Right renal cortex interstitium (tissue), 3 donors: ENCODE measurements around the gene PRKRA. TPM values are rescaled to one million over a fixed set of nuclear protein-coding genes. Genes with fewer than 3 reads are reported as not detected.
"Not testable (repeated sequence)": the region's sequence is repeated elsewhere in the genome, so short reads cannot be mapped to it uniquely, and the experiment has no call there.

Source experiments
- DNase-seq, 3 donors: peaks; one replicate each; pipeline ENCODE4 v3.0.0-alpha.2; 2013; ENCODE audit warnings: low read depth in 3 of 3, low spot score in 2 of 3
- polyA plus RNA-seq, 3 donors: library from polyadenylated mRNA; unstranded; fragments of 120-200 nt; gene quantifications; one replicate each; pipeline ENCODE4 v1.2.1, GENCODE V29; 2013; ENCODE audit not compliant: insufficient read length in 3 of 3

Gene PRKRA
- polyA plus RNA-seq, 3 donors: 70.7 to 75.6 (median 74.2) TPM

GRCh38 chr2:178469219-178469849 is 18.4 kb upstream of the PRKRA start:
- DNase-seq: no peak

- no peak for DNase-seq
These were observed 6.5 kb upstream of the PRKRA start for GRCh38 chr2:178457390-178457886.

DNA sequence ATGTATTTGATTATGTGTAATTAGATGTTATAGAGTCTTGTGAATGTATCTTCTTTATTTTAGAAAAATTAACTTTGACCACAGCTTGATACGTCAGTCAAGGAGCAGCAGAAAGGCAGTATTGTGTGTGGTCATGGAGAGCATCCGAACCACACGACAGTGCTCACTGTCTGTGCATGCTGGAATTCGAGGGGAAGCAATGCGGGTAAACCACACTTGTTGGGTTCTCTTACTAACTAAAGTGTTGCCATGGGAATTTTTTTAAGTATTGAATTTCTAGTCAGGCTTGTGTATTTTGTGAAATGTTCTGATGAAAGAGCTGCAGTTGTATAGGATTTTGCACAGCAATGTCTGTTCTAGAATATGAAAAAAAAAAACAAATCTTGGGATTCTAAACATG is 5.0 kb upstream of the PRKRA start:
- DNase-seq: no peak

DNA sequence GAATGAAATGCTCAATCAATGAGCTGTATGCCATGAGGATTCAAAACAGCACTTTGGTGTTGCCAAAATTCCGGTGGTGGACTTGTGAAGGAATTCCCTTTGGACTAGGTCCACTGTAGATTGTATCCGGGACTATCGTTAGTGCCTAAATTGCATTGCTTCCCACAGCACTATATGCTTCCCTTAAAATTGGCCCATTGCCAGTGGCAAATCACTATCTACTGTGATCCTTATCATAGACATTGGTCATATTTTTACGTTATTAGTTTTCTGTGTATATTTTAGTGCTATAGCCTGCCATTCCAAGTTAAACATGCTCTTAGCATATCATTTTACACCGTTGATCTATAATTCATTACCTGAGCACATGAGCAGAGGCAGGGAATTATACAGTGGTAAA is 1.9 kb upstream of the PRKRA start:
- no peak for DNase-seq

DNA sequence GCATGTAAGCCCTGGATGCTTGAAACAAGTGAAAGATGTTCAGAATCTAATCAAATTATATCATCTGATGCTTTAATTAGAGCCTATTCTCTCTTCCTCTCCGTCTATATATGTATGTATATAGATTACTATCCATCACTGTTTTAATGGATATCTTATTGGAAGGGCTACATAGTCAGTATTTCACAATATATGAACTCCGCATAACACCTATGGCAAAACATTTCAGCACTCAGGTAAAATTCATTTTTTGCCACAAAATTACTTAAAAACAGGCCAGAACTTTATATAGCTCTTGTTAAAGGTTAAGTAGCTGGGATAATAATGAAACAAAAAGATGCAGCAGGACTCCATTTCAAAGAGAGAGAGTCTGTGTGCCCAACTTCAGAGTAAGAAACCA is 1.4 kb upstream of the PRKRA start:
- no peak for DNase-seq

- DNase-seq: no peak
These were observed 526 bp downstream of the PRKRA start for GRCh38 chr2:178450524-178450773.

- DNase-seq: no peak
These were observed 1.1 kb downstream of the PRKRA start for GRCh38 chr2:178449700-178450523.

- DNase-seq: no peak
These were observed 1.9 kb downstream of the PRKRA start for GRCh38 chr2:178448968-178449661.

GRCh38 chr2:178441426-178441825 is 9.5 kb downstream of the PRKRA start:
- no peak for DNase-seq

- DNase-seq: no peak
These were observed 14.3 kb downstream of the PRKRA start for GRCh38 chr2:178436662-178437061.

GRCh38 chr2:178429336-178429735 is 21.6 kb downstream of the PRKRA start:
- no peak for DNase-seq

GRCh38 chr2:178428396-178428806 is 22.6 kb downstream of the PRKRA start:
- no peak for DNase-seq

DNA sequence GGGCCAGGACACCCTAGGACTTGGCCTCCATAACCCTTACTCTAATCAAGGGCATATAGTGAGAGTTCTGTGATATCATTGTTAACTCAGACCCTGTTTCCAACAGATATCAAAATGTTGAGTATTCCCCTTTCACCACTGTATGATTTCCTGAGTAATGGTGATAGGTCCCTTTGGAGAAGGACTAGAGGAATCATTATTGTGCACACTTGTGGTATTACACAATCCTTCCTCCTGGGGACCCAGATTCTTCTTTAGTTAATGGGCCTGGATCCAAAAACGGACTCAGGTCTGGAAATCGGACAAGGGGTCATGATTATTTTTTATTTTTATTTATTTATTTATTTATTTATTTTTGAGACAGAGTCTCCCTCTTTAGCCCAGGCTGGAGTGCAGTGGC is 23.5 kb downstream of the PRKRA start:
- DNase-seq: no peak

DNA sequence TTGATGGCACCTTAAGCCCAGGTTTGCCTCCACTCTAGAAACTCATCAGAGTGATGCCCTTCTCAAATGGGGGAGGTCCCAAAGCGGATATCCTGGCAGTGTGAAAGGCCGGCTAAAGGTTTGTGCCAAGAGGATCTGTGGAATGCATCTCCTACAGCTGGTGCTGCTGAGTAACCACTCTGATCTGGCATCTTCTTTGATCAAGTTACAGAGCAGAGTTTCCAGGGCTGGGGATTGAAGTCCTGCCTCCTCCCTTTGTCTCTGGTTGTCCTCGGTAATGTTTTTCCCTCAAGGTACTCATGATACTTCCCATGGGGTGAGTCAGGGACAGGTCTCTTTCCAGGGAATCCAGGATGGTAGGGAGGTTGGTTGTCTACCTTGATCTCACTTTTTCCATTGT is 24.6 kb downstream of the PRKRA start:
- no peak for DNase-seq

- DNase-seq: no peak
These were observed 25.6 kb downstream of the PRKRA start for GRCh38 chr2:178425255-178425827.

GRCh38 chr2:178423746-178424145 is 27.2 kb downstream of the PRKRA start:
- not testable (repeated sequence) for DNase-seq

DNA sequence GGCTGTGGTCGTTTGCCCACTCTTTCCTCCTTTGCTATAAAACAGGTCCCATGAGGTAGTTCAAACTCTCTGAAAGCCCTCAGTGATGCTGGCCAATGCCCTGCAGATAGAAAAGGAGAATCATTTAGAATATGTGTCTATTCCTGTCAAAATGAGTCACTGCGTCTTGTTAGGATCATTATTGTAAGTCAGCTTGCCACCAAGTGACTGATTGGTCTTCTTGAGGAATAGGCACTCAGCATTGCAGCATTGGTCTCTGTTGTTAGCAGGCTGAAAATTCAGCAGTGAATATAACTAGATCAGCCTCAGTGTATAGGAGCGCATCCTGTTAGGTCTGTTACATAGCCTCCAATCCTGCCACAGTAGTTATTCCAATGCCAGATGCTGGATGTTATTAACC is 28.9 kb downstream of the PRKRA start:
- DNase-seq: no peak

- no peak for DNase-seq
These were observed 30.4 kb downstream of the PRKRA start for GRCh38 chr2:178420463-178420999.

DNA sequence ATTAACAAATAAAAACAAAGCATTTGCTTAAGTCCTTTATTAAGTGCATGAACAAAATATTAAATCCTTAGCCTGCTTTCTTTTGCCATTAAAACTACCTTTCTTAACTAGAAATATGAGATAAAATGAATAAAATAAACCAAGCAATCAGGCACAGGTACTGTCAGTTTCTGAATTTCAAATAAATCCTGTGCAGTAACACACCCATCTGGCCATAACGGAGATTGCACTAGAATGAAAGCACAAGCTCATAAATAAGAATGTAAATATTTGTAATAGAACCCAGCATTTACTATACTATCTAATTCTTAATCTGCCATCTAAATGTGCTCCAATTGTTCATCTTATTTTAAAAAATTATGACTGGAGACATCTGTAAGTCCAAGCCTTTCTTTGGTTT is 31.9 kb downstream of the PRKRA start:
- no peak for DNase-seq

- DNase-seq: no peak
These were observed 32.5 kb downstream of the PRKRA start for GRCh38 chr2:178418426-178418825.

- DNase-seq: no peak
These were observed 33.1 kb downstream of the PRKRA start for GRCh38 chr2:178417916-178418315.
